ENCODE data around the gene NEU4. TPM values are rescaled to one million over a fixed set of nuclear protein-coding genes. Genes with fewer than 3 reads are reported as not detected.

The NEU4 gene
- total and polyA plus RNA-seq, 10 donors = 0.04 to 1.9 (median 0.32) TPM; not detected in 3

- Histone ChIP-seq H3K4me3 (peak overlapping the region in 7 of 8 donors; percentile 13 to 68 (median 28)), H3K9me3 (no peaks in the 10 kb centered on the region), H3K27ac (peak overlapping the region; percentile 37 to 82 (median 66)), H3K4me1 (peaks cover 13 to 36% (median 26%) of the 10 kb centered on the region in 6 donors), H3K36me3 (no peaks in the 10 kb centered on the region), H3K27me3 (replicated peaks in 1 of 7) (peaks cover 0 to 21% (median 0%) of the 10 kb centered on the region in 7 donors)
- 10 to 45% (median 14%) methylated on average over 22 to 29 of the region's 29 CpGs for WGBS, 5 donors
- TF ChIP-seq POLR2A (IDR thresholded peaks at IDR 0.05) (no peak), POLR2AphosphoS5 (IDR thresholded peaks at IDR 0.05) (peak; percentile 68 to 77 (median 74))
- peak; percentile 86 for DNase-seq
- intact Hi-C loops (cut with DNase I; ENCODE audit: low total_unique reads) = no loop called here
Measured at GRCh38 chr2:241842620-241843211, 33.7 kb downstream of the NEU4 start.

- peak overlapping the region in 7 of 8 donors; percentile 39 to 82 (median 68) for H3K27ac ChIP-seq
- peak; percentile 77 for DNase-seq
- H3K27me3 ChIP-seq (replicated peaks in 1 of 7) = peaks cover 0 to 21% (median 0%) of the 10 kb centered on the region in 7 donors
- TF ChIP-seq POLR2AphosphoS5 (IDR thresholded peaks at IDR 0.05) (no peak), CTCF (IDR thresholded peaks at IDR 0.05 in 8 of 11, conservative IDR thresholded peaks at IDR 0.05 in 3 of 11) (no peak), POLR2A (IDR thresholded peaks at IDR 0.05) (no peak)
- peak overlapping the region in 7 of 8 donors; percentile 13 to 68 (median 28) for H3K4me3 ChIP-seq
- H3K4me1 ChIP-seq = peaks cover 13 to 36% (median 26%) of the 10 kb centered on the region in 6 donors
- H3K36me3 ChIP-seq = no peaks in the 10 kb centered on the region
- no peaks in the 10 kb centered on the region for H3K9me3 ChIP-seq
- WGBS, 5 donors = 35 to 67% (median 54%) methylated on average over 13 to 52 of the region's 52 CpGs
- intact Hi-C loops (cut with DNase I; ENCODE audit: low total_unique reads) = no loop called here
Measured at GRCh38 chr2:241843321-241844065, 34.5 kb downstream of the NEU4 start.

- 4 to 9% (median 7%) methylated on average over 30 to 65 of the region's 65 CpGs for WGBS, 5 donors
- peaks cover 13 to 36% (median 26%) of the 10 kb centered on the region in 6 donors for H3K4me1 ChIP-seq
- no peaks in the 10 kb centered on the region for H3K9me3 ChIP-seq
- H3K4me3 ChIP-seq = peak overlapping the region in 7 of 8 donors; percentile 22 to 68 (median 26)
- intact Hi-C loops (cut with DNase I; ENCODE audit: low total_unique reads) = no loop called here
- TF ChIP-seq POLR2A (IDR thresholded peaks at IDR 0.05) = no peak
- peak; percentile 46 to 73 (median 72) for TF ChIP-seq POLR2AphosphoS5 (IDR thresholded peaks at IDR 0.05)
- peak in 3 of 11 experiments; percentile 12 to 20 (median 17) for TF ChIP-seq CTCF (IDR thresholded peaks at IDR 0.05 in 8 of 11, conservative IDR thresholded peaks at IDR 0.05 in 3 of 11)
- no peaks in the 10 kb centered on the region for H3K36me3 ChIP-seq
- peak; percentile 90 for DNase-seq
- peaks cover 0 to 24% (median 0%) of the 10 kb centered on the region in 7 donors for H3K27me3 ChIP-seq (replicated peaks in 1 of 7)
- peak overlapping the region in 7 of 8 donors; percentile 25 to 82 (median 68) for H3K27ac ChIP-seq
Measured at GRCh38 chr2:241844066-241844728, 35.2 kb downstream of the NEU4 start.

- peaks cover 13 to 36% (median 26%) of the 10 kb centered on the region in 6 donors for H3K4me1 ChIP-seq
- peaks cover 0 to 31% (median 0%) of the 10 kb centered on the region in 7 donors for H3K27me3 ChIP-seq (replicated peaks in 1 of 7)
- peak; percentile 71 for DNase-seq
- 85 to 91% (median 88%) methylated on average over 35 to 37 of the region's 37 CpGs for WGBS, 5 donors
- intact Hi-C loops (cut with DNase I; ENCODE audit: low total_unique reads) = no loop called here
- H3K4me3 ChIP-seq = peak overlapping the region in 5 of 8 donors; percentile 23 to 68 (median 40)
- H3K36me3 ChIP-seq = no peaks in the 10 kb centered on the region
- peak overlapping the region in 3 of 8 donors; percentile 68 to 82 (median 81) for H3K27ac ChIP-seq
- H3K9me3 ChIP-seq = no peaks in the 10 kb centered on the region
- TF ChIP-seq CTCF (IDR thresholded peaks at IDR 0.05 in 8 of 11, conservative IDR thresholded peaks at IDR 0.05 in 3 of 11) (no peak), POLR2AphosphoS5 (IDR thresholded peaks at IDR 0.05) (no peak), POLR2A (IDR thresholded peaks at IDR 0.05) (no peak)
Measured at GRCh38 chr2:241844831-241845578, 36.0 kb downstream of the NEU4 start.

Data from spleen (tissue), 11 donors.